DMS 273 (cell line): ENCODE results near the gene SYCE3.
"Not testable (repeated sequence)": the region's sequence is repeated elsewhere in the genome, so short reads cannot be mapped to it uniquely, and the experiment has no call there.

ENCODE experiments used
- DNase-seq: peaks from one replicate; lab custom pipeline; 2025; ENCODE audit not compliant: unreplicated experiment; lab: John Stamatoyannopoulos, UW

The SYCE3 gene

GRCh38 chr22:50551160-50551752, 11.5 kb downstream of the SYCE3 start:
- peak; percentile 16 for DNase-seq

- DNase-seq, result no peak
These were observed 12.3 kb downstream of the SYCE3 start for GRCh38 chr22:50550395-50550794.

GRCh38 chr22:50548921-50549790, 13.6 kb downstream of the SYCE3 start:
- DNase-seq, result no peak

GRCh38 chr22:50548040-50548920, 14.4 kb downstream of the SYCE3 start:
- no peak for DNase-seq

GRCh38 chr22:50547263-50547985, 15.3 kb downstream of the SYCE3 start:
- no peak for DNase-seq

- DNase-seq, result no peak
These were observed 16.1 kb downstream of the SYCE3 start for GRCh38 chr22:50546326-50547262.

- no peak for DNase-seq
These were observed 17.0 kb downstream of the SYCE3 start, which contains the start of gene KLHDC7B for GRCh38 chr22:50545522-50546325. TSS of gene KLHDC7B (plus strand) at chr22:50545899. CDS start at chr22:50546244, 345 bp downstream.

GRCh38 chr22:50544746-50545253, 17.9 kb downstream of the SYCE3 start:
- no peak for DNase-seq

- peak; percentile 88 for DNase-seq
These were observed 18.5 kb downstream of the SYCE3 start for GRCh38 chr22:50544078-50544745.

- DNase-seq, result no peak
These were observed 20.2 kb downstream of the SYCE3 start for GRCh38 chr22:50542416-50542927.

- DNase-seq, result not testable (repeated sequence)
These were observed 21.1 kb downstream of the SYCE3 start for GRCh38 chr22:50541667-50542026.

- DNase-seq, result no peak
These were observed 22.3 kb downstream of the SYCE3 start for GRCh38 chr22:50540381-50540780.

GRCh38 chr22:50537765-50538164, 25.0 kb downstream of the SYCE3 start:
- DNase-seq, result no peak

- no peak for DNase-seq
These were observed 26.5 kb downstream of the SYCE3 start for GRCh38 chr22:50536226-50536625.

GRCh38 chr22:50535113-50535512, 27.6 kb downstream of the SYCE3 start:
- DNase-seq, result no peak

GRCh38 chr22:50533856-50534711, 28.6 kb downstream of the SYCE3 start:
- DNase-seq, result not testable (repeated sequence)
